Measurements from ENCODE around the gene ERN1. TPM values are rescaled to one million over a fixed set of nuclear protein-coding genes. Genes with fewer than 3 reads are reported as not detected.

The ERN1 gene
- total and polyA plus RNA-seq, 2 experiments from 2014 or later, result 10.3 to 16.5 TPM

GRCh38 chr17:64131606-64132270 lies 1.8 kb upstream of the ERN1 start:
- Histone ChIP-seq H3K9me3 (ENCODE audit: low read depth) (no peaks in the 10 kb centered on the region), H3K27me3 (no peaks in the 10 kb centered on the region), H3K4me1 (ENCODE audit: insufficient read depth) (peaks cover 37% of the 10 kb centered on the region), H3K4me3 (no peak overlapping the region), H3K79me2 (peaks cover 27% of the 10 kb centered on the region), H4K20me1 (ENCODE audit: insufficient read depth, poor library complexity, severe bottlenecking) (peaks cover 9% of the 10 kb centered on the region), H3K4me2 (no peak overlapping the region), H3K27ac (no peak overlapping the region), H3K36me3 (replicated peaks; ENCODE audit: insufficient read depth, low read depth) (no peaks in the 10 kb centered on the region), H3K9me2 (replicated peaks; ENCODE audit: insufficient read depth) (no peaks in the 10 kb centered on the region), H2AFZ (no peak overlapping the region)
- DNase-seq (ENCODE audit: low spot score), result no peak
- TF ChIP-seq EZH2 (IDR thresholded peaks at IDR 0.05; ENCODE audit: borderline replicate concordance), result no peak
- TF ChIP-seq CTCF (IDR thresholded peaks at IDR 0.05; ENCODE audit: poor library complexity), result no peak
- TF ChIP-seq EZH2phosphoT487 (IDR thresholded peaks at IDR 0.05; ENCODE audit: low read depth, severe bottlenecking, unreplicated experiment), result no peak
- WGBS (ENCODE audit: low lambda C conversion rate, missing lambda C conversion rate), result 73% methylated on average over 5 of the region's 5 CpGs

GRCh38 chr17:64130559-64131001 lies 636 bp upstream of the ERN1 start:
- Histone ChIP-seq H4K20me1 (ENCODE audit: insufficient read depth, poor library complexity, severe bottlenecking) (peaks cover 14% of the 10 kb centered on the region), H3K9me2 (replicated peaks; ENCODE audit: insufficient read depth) (no peaks in the 10 kb centered on the region), H3K79me2 (peaks cover 38% of the 10 kb centered on the region), H3K4me1 (ENCODE audit: insufficient read depth) (peaks cover 37% of the 10 kb centered on the region), H3K27ac (peak overlapping the region; percentile 77), H3K9me3 (ENCODE audit: low read depth) (no peaks in the 10 kb centered on the region), H2AFZ (peak overlapping the region; percentile 61), H3K36me3 (replicated peaks; ENCODE audit: insufficient read depth, low read depth) (no peaks in the 10 kb centered on the region), H3K27me3 (no peaks in the 10 kb centered on the region), H3K4me2 (peak overlapping the region; percentile 84), H3K4me3 (no peak overlapping the region)
- 52% methylated on average over 19 of the region's 24 CpGs for WGBS (ENCODE audit: low lambda C conversion rate, missing lambda C conversion rate)
- no peak for DNase-seq (ENCODE audit: low spot score)
- TF ChIP-seq CTCF (IDR thresholded peaks at IDR 0.05; ENCODE audit: poor library complexity), result peak; percentile 1
- no peak for TF ChIP-seq EZH2 (IDR thresholded peaks at IDR 0.05; ENCODE audit: borderline replicate concordance)

- no peaks in the 10 kb centered on the region for H3K9me2 ChIP-seq (replicated peaks; ENCODE audit: insufficient read depth)
- H4K20me1 ChIP-seq (ENCODE audit: insufficient read depth, poor library complexity, severe bottlenecking), result peaks cover 14% of the 10 kb centered on the region
- H3K27me3 ChIP-seq, result no peaks in the 10 kb centered on the region
- H3K4me2 ChIP-seq, result peak overlapping the region; percentile 92
- WGBS (ENCODE audit: low lambda C conversion rate, missing lambda C conversion rate), result under 1% methylated on average over 31 of the region's 31 CpGs
- TF ChIP-seq EZH2phosphoT487 (IDR thresholded peaks at IDR 0.05; ENCODE audit: low read depth, severe bottlenecking, unreplicated experiment), result no peak
- TF ChIP-seq CTCF (IDR thresholded peaks at IDR 0.05; ENCODE audit: poor library complexity), result no peak
- no peak for TF ChIP-seq EZH2 (IDR thresholded peaks at IDR 0.05; ENCODE audit: borderline replicate concordance)
- no peaks in the 10 kb centered on the region for H3K9me3 ChIP-seq (ENCODE audit: low read depth)
- DNase-seq (ENCODE audit: low spot score), result no peak
- H3K4me1 ChIP-seq (ENCODE audit: insufficient read depth), result peaks cover 26% of the 10 kb centered on the region
- peaks cover 50% of the 10 kb centered on the region for H3K79me2 ChIP-seq
- peak overlapping the region; percentile 54 for H3K4me3 ChIP-seq
- H3K27ac ChIP-seq, result peak overlapping the region; percentile 95
- no peaks in the 10 kb centered on the region for H3K36me3 ChIP-seq (replicated peaks; ENCODE audit: insufficient read depth, low read depth)
- H2AFZ ChIP-seq, result peak overlapping the region; percentile 69
These were observed 504 bp downstream of the ERN1 start for GRCh38 chr17:64129515-64129764.
